ENCODE measurements around the gene SLC9A1.
"Not testable (repeated sequence)": the region's sequence is repeated elsewhere in the genome, so short reads cannot be mapped to it uniquely, and the experiment has no call there.

Gene SLC9A1

DNA sequence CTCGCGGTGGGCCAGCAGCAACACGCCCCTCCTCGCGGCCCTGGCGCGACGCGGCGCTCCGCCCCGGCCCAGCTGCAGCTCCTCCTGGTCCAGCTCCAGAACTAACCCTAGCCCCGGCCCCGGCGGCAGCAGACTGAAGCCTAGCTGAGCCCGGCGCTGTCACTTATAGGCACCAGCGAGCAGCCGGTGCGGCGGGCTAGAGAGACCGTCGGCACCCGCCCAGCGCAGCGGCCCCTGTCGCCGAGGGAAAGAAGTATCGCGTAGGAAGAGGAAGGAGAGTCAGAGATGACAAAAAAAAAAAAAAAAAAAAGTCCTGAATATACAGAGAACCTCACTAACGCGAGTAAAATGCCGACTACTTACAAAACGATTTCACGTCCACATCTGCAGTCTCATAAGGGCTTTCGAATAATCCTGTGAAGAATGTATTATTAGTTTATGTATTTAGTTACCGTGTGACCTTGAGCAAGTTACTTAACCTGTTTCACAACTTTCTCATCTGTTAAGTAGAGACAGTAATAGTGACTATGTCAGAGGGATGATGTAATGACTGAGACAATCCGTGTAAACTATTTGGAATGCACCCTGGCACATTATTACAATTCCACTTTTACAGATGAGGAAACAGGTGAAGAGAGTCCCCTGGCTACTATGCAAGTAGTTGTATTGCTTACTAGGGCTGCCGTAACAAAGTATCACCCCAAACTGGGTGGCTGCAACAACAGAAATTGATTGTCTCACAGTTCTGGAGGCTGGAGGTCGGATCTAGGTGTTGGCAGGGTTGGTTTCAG lies at the start of gene SLC9A1:
Gene SLC9A1 (minus strand): TSS at position 135 of the 791 bp plus-strand sequence. CDS start 791 bp downstream, outside the sequence.
- DNase-seq (ENCODE audit: low spot score) = peak; percentile 78

DNA sequence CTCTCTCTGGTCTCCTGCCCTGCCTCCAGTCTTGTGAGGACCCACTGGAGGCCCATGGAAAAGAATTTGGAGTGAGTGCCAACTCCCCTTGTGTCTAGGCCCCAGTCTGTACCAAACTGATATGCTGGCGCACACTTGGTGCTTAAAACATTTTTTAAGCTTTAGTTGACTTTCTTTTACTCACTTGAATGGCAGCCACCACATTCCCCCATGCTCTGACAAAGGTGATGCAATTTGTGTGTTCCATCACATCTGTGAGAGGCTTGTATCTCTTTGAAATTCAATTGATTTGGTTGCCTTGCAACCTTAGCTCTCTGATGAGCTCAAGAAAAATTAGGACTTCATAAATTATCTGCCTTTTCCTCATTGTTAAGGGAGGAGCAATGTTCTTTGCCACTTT lies 49.0 kb upstream of the SLC9A1 start:
- no peak for DNase-seq (ENCODE audit: low spot score)

DNA sequence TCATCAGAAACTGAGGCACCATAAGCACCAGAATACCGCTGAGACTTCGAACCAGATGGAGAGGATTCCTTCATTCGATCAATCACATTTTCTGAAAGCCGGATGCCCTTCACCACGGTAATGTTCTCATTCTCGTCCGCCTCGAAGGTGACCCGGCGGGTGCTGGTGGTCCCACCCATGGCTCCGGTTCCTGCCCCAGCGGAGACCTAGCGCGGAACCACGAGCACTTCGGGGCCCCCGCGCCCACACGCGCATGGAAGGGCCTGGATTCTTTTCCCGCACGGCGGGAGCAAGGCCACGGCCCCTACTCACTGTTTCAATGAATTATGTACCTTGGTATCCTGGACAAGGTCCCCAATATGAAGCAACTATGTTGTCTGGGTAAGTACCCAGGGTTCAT lies 46.4 kb upstream of the SLC9A1 start:
- no peak for DNase-seq (ENCODE audit: low spot score)

DNA sequence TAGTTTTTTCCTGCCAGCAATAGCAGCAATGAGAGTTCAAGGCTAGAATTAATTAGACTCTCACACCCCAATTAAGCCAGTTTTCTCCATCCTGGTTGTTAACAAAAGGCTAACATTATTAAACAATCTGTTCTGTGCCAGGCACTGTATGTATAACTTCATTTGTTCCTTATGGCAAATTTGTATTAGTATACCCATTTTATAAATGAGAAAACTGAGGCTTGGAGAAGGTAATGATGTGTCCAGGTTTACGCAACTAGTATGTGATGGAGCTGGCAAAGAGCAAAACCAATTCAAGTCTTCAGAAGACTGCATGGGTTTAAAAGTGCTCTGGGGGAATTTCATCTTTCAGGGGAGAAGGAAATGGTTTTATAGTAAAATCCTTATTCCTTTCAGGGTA lies 38.3 kb upstream of the SLC9A1 start:
- no peak for DNase-seq (ENCODE audit: low spot score)

DNA sequence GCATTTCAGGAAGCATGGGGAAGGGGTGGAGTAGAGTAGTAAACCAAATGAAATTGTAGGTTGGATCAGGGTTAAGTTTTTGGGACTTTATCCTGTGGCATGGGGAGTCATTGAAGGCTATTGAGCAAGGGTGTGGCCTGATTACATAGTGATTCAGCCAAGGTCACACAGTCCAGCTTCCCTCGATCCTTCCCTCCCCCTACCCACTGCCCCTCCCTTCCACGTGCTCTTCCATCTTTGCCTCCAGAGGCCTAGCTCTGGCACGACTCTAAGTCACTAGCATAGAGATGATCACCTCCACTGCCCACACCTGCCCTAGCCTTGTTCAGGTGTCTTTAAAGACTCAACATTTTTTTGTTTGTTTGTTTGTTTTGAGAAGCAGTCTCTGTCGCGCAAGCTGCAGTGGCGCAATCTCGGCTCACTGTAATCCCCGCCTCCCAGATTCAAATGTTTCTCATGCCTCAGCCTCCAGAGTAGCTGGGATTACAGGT lies 37.2 kb upstream of the SLC9A1 start:
- DNase-seq (ENCODE audit: low spot score) = peak; percentile 36

DNA sequence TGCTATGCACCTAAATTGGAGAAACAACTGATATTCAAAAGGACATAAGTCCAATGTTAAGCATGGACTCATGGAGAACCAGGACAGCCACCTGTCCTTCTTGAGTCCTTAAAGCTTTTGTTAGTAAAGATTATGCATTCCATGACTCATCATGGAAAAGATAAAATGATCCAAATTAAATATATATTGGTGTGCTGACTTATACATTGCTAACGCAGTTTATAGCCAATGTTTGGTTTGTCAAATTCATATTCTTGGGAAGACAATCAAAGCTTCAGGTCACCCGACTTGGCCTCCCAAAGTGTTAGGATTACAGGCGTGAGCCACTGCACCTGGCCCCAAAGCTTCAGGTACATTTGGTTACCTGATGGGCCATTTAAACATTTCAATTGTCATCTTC lies 29.7 kb upstream of the SLC9A1 start:
- not testable (repeated sequence) for DNase-seq (ENCODE audit: low spot score)

DNA sequence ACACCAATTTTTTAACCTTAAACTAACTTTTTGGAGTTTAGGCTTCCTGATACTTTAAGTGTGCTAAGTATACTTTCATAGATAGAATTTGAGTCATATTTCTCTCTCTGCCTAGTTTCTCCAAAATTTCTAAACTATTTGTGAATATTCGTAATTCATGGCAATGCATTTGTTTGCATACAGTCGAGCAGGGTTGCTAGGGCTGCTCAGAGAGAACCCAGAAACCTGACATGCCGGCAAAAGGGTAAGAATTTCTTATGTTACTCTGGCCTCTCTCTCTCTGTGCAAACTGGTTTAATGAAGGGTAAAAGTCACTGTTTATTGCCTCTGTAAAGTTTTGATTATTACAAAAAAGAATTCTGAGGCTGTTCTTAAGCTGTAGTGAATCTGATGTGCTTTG lies 25.1 kb upstream of the SLC9A1 start:
- DNase-seq (ENCODE audit: low spot score) = no peak

DNA sequence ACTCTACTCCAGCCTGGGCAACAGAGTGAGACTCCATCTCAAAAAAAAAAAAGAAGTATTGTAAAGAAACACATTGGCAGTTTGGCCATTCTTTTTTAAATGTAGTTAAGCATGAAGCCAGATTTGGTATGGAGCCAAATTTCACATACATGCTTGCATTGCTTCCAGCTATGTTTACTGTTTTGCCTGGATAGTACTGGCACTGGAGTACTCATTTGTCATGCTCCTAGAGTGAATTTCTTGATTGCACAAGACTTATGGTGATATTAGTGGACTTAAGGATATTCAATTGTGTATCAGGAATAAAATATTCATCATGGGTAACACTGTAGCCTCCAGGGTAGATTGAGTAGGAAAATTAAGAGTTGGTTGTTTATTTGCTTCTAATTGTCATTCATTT lies 24.5 kb upstream of the SLC9A1 start:
- no peak for DNase-seq (ENCODE audit: low spot score)

DNA sequence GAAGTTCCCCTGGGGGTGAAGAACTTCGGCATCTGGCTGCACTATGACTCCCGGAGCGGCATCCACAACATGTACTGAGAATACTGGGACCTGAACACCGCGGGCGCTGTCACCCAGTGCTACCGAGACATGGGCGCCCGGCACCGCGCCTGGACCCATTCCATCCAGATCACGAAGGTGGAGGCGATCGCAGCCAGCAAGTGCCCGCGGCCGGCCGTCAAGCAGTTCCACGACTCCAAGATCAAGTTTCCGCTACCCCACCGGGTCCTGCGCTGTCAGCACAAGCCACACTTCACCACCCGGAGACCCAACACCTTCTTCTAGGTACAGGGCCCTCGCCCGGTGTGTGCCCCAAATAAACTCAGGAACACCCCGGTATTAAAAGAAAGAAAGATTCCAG lies 22.0 kb upstream of the SLC9A1 start:
- no peak for DNase-seq (ENCODE audit: low spot score)

DNA sequence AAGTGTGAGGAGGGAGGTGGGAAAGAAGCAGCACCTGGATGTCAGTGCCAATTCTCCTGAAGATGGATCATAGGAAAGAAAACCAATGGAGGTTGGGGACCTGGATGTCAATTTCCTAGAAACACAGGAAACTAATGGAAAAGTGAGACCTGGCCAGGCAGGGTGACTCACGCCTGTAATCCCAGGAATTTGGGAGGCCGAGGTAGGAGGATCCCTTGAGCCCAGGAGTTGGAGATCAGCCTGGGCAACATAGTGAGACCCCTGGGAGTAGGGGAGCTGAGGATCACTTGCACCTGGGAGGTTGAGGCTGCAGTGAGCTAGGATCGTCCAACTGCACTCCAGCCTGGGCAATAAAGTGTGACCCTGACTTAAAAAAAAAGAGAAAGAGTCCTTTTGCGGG lies 21.4 kb upstream of the SLC9A1 start:
- no peak for DNase-seq (ENCODE audit: low spot score)

DNA sequence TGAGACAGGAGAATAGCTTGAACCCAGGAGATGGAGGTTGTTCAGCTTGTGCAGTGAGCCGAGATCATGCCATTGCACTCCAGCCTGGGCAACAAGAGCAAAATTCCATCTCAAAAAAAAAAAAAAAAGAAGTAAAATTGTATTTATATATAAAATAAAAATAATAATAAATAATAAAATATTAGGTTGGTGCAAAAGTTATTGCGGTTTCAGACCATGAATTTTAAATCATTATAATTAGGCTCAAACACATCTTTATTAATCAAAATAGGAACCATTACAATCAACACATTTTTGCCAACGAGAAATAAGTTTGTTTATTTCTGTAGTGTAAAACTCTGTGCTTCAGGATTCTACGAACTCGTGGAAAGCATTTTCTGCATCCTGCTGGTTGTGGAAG lies 18.1 kb upstream of the SLC9A1 start:
- DNase-seq (ENCODE audit: low spot score) = not testable (repeated sequence)

DNA sequence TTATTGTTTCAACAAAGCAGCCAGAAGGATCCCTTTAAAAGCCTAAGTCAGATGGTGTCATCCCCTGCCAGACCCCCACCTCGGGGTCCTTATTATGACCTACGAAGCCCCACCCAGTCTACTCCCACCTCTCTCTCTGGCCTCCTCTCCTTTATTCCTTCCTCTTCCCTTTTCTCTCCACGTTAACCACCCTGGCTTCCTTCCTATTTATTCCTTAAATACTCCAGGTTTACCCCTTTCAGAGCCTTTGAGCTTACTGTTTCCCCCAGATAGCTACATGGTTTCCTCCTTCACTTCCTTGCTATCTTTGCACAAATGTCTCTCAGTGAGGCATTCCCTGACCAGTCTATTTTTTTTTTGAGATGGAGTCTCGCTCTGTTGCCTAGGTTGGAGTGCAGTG lies 12.0 kb upstream of the SLC9A1 start:
- DNase-seq (ENCODE audit: low spot score) = no peak

DNA sequence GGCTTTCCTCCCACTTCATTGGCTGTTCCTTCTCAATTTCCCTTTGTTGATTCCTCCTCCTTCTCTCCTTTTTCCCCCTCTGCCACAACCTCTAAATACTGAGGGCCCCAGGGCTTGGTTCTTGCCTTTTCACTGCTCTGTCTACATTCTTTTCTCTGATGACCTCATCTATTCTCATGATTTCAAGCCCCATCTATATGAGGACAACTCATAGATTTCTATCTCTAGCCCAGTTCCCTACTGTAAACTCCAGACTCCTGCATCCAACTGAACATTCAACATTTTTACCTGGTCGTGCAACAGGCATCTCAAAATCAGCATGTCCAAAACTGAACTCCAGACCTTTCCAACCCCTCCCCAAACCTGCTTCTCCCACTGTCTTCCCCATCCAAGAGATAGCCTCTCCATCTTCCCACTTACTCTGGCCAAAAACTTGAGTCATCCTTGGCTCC lies 11.5 kb upstream of the SLC9A1 start:
- DNase-seq (ENCODE audit: low spot score) = no peak

DNA sequence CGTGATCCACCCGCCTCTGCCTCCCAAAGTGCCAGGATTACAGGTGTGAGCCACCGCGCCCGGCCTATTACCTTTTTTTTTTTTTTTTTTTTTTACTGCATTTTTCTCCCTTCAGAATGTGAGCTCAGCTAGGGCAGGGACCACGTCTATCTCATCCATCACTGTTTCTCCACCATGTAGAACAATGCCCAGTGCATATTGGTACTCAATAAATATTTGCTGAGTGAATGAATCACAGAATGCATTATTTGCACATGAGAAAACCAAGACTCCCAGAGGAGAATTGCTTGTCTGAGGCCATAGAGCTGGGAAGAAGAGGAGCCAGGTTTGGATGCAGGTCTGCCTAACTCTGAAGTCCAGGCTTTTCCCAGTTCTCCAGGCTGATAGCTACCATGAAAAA lies 8.2 kb upstream of the SLC9A1 start:
- DNase-seq (ENCODE audit: low spot score) = no peak

DNA sequence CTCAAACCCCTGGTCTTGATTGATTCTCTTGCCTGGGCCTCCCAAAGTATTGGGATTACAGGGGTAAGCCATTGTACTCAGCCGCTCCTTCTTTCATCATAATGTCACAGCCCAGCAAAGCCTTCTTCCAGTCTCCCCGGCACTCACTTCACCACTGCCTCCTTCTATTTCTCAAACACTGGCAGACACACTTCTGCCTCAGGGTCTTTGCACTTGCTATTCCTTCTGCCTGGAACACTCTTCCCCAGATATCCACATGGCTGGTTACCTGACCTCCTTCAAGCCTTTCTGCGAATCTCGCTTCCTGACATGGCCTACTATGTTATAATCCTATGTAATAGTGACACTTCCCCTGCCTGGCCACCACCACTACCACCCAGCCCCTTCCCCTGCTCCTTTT lies 7.2 kb upstream of the SLC9A1 start:
- no peak for DNase-seq (ENCODE audit: low spot score)

DNA sequence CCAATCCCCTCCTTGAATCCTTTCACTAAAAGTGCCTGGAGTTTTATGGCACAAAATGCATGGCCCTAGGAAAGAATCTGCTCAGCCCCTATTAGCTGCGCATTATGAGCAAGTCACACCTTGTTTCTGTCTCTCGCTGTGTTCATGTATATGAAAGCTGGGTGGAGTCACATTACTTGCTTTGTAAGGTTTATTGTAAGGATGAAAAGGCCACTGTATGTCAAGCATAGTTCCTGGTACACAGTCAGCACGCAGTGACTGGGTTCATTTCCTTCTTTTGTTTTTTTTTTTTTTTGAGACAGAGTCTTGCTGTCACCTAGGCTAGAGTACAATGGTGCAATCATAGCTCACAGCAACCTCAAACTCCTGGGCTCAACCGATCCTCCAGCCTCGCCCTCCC lies 6.7 kb upstream of the SLC9A1 start:
- no peak for DNase-seq (ENCODE audit: low spot score)

DNA sequence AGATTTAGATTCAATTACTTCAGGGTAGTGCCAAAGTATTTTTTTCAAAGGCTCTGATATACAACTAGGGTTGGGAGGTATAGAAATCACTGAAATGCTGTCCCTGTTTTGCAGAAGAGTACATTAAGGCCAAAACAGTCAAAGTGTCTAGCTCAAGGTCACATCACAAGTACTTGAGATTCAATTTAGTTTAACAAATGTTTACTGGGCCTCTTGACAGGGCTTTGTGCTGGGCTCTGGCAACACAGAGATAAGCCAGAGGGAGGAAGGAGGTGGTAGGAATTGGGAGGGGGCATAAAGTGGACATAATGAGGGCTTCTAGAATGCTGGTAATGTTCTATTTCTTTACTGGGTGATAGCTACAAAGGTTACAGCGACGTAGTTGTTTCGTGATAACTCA lies 2.3 kb upstream of the SLC9A1 start:
- DNase-seq (ENCODE audit: low spot score) = no peak

DNA sequence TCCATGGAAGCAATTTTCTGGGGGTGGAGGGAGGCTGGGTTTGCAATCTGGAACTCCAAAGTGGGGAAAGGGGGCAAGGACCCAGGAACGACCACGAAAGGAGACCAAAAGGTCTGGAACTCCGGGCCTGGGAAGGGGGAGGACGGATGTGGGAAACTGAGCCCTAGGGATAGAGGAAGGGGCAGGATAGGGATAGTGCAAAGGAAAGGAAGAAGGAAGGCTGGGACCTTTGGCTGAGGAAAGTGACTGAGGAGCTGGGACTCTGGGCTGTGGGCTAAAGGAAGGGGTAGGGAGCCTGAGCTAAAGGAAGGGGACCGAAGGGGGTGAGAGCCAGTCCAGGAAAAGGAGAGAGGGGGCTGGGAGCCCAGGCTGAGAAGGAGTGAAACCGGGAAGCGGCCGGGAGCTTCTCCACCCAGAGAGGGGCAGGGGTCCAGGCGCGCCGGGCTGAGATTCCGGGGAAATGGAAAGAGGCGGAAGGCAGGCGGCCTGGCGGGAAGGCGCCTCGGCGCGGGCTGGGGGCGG lies 395 bp downstream of the SLC9A1 start:
- peak; percentile 23 for DNase-seq (ENCODE audit: low spot score)

DNA sequence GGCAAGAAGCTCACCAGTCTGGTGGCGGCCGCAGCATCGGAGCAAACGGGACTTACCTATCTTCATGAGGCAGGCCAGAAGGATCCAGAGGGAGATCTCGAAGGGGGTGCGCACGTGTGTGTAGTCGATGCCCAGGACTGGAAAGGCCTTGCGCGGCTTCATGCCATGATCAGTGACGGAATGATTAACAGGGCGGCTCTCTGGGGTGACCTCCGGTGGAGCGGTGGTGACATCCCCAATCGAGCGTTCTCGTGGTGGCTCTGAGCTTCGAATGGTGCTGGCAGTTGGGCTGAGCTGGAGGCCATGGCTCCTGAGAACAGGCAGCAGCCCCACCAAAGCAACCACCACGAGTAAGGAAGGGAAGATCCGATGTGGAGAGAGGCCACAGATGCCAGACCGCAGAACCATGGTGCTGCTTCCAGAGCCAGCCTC lies 982 bp downstream of the SLC9A1 start:
- no peak for DNase-seq (ENCODE audit: low spot score)

DNA sequence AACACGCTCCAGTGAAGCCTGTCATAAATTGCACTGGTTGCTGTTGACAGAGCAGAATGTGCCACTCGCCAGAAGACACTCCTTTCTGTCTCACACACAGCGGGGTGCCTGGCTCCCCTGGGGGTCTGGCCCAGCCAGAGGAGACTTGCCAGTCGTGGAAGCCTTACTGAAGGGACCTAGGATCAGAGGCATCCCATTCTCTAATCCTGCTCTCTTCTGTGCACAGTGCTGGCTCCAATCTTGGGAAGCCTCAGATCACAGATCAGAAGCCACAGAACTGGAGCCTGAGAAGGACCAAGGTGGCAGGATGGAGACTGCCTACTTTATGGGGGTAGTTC lies 1.4 kb downstream of the SLC9A1 start:
- DNase-seq (ENCODE audit: low spot score) = no peak

DNA sequence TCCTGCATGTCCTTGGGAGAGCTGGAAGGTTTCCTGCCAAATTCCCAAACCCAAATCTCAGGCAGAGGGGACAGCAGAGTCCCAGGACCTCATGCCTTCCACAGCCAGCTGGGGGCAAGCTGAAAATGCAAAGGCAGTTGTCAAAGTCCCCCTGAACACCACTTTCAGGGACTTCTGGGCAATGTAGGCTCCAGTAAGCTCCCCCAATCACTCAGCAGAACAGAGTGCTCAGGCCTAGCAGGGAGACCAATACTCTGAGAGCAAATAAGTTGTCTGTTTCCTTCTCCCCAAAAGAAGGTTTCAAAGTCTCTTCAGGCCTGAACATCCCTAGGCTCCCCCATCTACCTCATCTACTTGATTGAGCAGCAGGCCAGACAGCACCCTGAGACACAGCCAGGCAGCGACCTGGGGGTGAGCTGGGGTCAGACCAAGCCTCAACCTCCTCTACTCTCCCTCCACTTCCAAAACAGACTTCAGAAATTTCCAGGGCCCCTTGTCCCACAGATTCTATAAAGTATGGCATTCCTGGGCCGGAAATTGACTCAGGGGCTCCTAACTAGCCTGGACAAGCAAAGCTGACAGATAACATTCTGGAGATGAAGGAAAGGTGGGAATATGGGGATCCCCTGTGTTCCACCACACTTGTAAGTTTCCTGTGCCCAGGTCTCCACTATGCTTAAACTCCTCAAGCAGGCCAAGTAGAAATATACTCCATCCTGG lies 1.9 kb downstream of the SLC9A1 start:
- DNase-seq (ENCODE audit: low spot score) = no peak

DNA sequence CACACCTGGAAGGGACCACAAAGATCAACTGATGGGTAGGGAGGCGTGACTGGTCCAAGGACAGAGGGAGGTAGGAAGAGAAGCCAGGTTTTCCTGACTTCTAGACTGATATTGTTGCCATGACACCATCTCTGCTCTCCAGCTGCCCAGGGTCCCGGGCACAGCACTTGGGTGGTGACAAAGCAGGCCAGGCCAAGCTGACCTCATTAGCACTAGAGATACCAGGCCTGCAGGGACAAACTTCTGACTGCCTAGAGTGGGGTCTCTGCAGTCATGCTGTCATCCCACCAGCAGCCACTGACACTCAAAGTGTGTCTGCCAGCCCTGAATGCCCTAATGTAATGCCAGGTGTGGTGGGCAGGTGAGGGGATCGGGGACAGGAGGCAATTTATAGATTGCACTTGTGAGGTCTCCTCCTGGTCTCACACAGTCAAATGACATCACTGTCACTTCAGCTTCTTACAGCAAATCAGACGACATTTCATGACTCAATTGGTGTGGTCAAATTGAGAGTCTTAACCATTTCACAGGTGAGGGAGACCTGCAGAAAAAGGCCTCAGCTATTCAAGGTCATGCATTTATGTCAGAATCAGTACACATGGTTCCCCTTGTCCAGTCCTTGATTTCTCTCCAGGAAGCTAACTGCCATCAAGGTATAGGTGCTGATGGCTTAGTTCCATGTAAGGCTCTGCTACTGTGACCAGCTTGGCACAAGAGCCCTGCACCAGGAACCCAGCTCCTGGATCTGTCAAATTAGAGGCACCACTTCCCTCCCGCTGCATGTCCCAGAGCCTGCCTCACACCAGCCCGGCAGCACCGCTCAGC lies 2.7 kb downstream of the SLC9A1 start:
- no peak for DNase-seq (ENCODE audit: low spot score)
